ENCODE data around the gene MRPL43.

Gene MRPL43

GRCh38 chr10:101002456-101002855, 15.2 kb upstream of the MRPL43 start:
- DNase-seq (ENCODE audit: low read depth), result no peak

- no peak for DNase-seq (ENCODE audit: low read depth)
Observed at GRCh38 chr10:101001659-101002035, 14.3 kb upstream of the MRPL43 start.

GRCh38 chr10:101000915-101001658, 13.8 kb upstream of the MRPL43 start:
- DNase-seq (ENCODE audit: low read depth), result no peak

- no peak for DNase-seq (ENCODE audit: low read depth)
Observed at GRCh38 chr10:101000127-101000914, 13.0 kb upstream of the MRPL43 start.

GRCh38 chr10:100999742-101000126, 12.4 kb upstream of the MRPL43 start, which contains the start of gene LZTS2:
LZTS2 (plus strand) TSS chr10:100999808; CDS start chr10:101002539, 2,731 bp downstream.
- DNase-seq (ENCODE audit: low read depth), result no peak

- peak; percentile 43 for DNase-seq (ENCODE audit: low read depth)
Observed at GRCh38 chr10:100998991-100999741, 11.9 kb upstream of the MRPL43 start.

GRCh38 chr10:100998183-100998990, 11.1 kb upstream of the MRPL43 start:
- DNase-seq (ENCODE audit: low read depth), result no peak

- peak; percentile 55 for DNase-seq (ENCODE audit: low read depth)
Observed at GRCh38 chr10:100997360-100998182, 10.3 kb upstream of the MRPL43 start.

GRCh38 chr10:100996678-100997359, 9.5 kb upstream of the MRPL43 start:
- no peak for DNase-seq (ENCODE audit: low read depth)

- no peak for DNase-seq (ENCODE audit: low read depth)
Observed at GRCh38 chr10:100995181-100995580, 7.9 kb upstream of the MRPL43 start.

GRCh38 chr10:100993986-100994708, 6.8 kb upstream of the MRPL43 start:
- no peak for DNase-seq (ENCODE audit: low read depth)

GRCh38 chr10:100989088-100989487, 1.8 kb upstream of the MRPL43 start:
- no peak for DNase-seq (ENCODE audit: low read depth)

- DNase-seq (ENCODE audit: low read depth), result no peak
Observed at GRCh38 chr10:100988166-100988565, 869 bp upstream of the MRPL43 start.

GRCh38 chr10:100987685-100988049, 370 bp upstream of the MRPL43 start:
- no peak for DNase-seq (ENCODE audit: low read depth)

- DNase-seq (ENCODE audit: low read depth), result no peak
Observed at GRCh38 chr10:100986623-100986951, 710 bp downstream of the MRPL43 start.

- no peak for DNase-seq (ENCODE audit: low read depth)
Observed at GRCh38 chr10:100985336-100985735, 2.0 kb downstream of the MRPL43 start.

- no peak for DNase-seq (ENCODE audit: low read depth)
Observed at GRCh38 chr10:100984672-100985177, 2.6 kb downstream of the MRPL43 start.

GRCh38 chr10:100983868-100984671, 3.2 kb downstream of the MRPL43 start:
- DNase-seq (ENCODE audit: low read depth), result no peak

Data from stimulated activated CD8-positive, alpha-beta memory T cell treated with anti-CD3 and anti-CD28 coated beads, Interleukin-7, amount 100 ng/mL, for 24 hours (primary cell).